HG02870 (cell line): Measurements from ENCODE around the gene COL5A2.

Experiments
- ATAC-seq: cut with Tn5 transposase; IDR thresholded peaks from one replicate; pipeline ENCODE4 v1.9.1; 2021; ENCODE audit warnings: mild to moderate bottlenecking, moderate library complexity; ENCODE audit not compliant: unreplicated experiment

Gene COL5A2

GRCh38 chr2:189179570-189179950 is at the start of gene COL5A2:
Gene COL5A2 (minus strand): TSS chr2:189179761. CDS start chr2:189179604, 157 bp downstream.
- no peak for ATAC-seq

- no peak for ATAC-seq
These were observed 46.5 kb upstream of the COL5A2 start for GRCh38 chr2:189226017-189226416.

GRCh38 chr2:189225032-189225431 is 45.5 kb upstream of the COL5A2 start:
- no peak for ATAC-seq

GRCh38 chr2:189222468-189223105 is 43.0 kb upstream of the COL5A2 start:
- no peak for ATAC-seq

GRCh38 chr2:189221811-189222467 is 42.4 kb upstream of the COL5A2 start:
- no peak for ATAC-seq

GRCh38 chr2:189218236-189218635 is 38.7 kb upstream of the COL5A2 start:
- ATAC-seq, result no peak

GRCh38 chr2:189217541-189217940 is 38.0 kb upstream of the COL5A2 start:
- no peak for ATAC-seq

- no peak for ATAC-seq
These were observed 37.5 kb upstream of the COL5A2 start for GRCh38 chr2:189217051-189217450.

GRCh38 chr2:189214484-189214883 is 34.9 kb upstream of the COL5A2 start:
- ATAC-seq, result no peak

- no peak for ATAC-seq
These were observed 33.7 kb upstream of the COL5A2 start for GRCh38 chr2:189213250-189213649.

GRCh38 chr2:189210250-189211087 is 30.9 kb upstream of the COL5A2 start:
- ATAC-seq, result no peak

GRCh38 chr2:189208254-189208653 is 28.7 kb upstream of the COL5A2 start:
- ATAC-seq, result no peak

- no peak for ATAC-seq
These were observed 24.9 kb upstream of the COL5A2 start for GRCh38 chr2:189204322-189204941.

- no peak for ATAC-seq
These were observed 23.7 kb upstream of the COL5A2 start for GRCh38 chr2:189203177-189203799.

- ATAC-seq, result no peak
These were observed 20.2 kb upstream of the COL5A2 start for GRCh38 chr2:189199797-189200196.

- ATAC-seq, result no peak
These were observed 13.2 kb upstream of the COL5A2 start for GRCh38 chr2:189192766-189193165.

GRCh38 chr2:189191766-189192165 is 12.2 kb upstream of the COL5A2 start:
- ATAC-seq, result no peak

GRCh38 chr2:189190685-189191084 is 11.1 kb upstream of the COL5A2 start:
- ATAC-seq, result no peak

GRCh38 chr2:189188115-189188805 is 8.7 kb upstream of the COL5A2 start:
- ATAC-seq, result no peak

- ATAC-seq, result no peak
These were observed 3.6 kb upstream of the COL5A2 start for GRCh38 chr2:189183170-189183569.
